HG03066 (cell line): ENCODE measurements around the gene PCBP4.

ENCODE experiments used
- ATAC-seq: cut with Tn5 transposase; IDR thresholded peaks from one replicate; pipeline ENCODE4 v1.9.1; 2021; ENCODE audit warnings: low read depth; ENCODE audit not compliant: unreplicated experiment

The PCBP4 gene

GRCh38 chr3:51974963-51975851 lies 8.0 kb upstream of the PCBP4 start, which contains the start of gene ABHD14A:
ABHD14A (plus strand) TSS chr3:51975064; CDS start chr3:51975136, 72 bp downstream.
- peak; percentile 50 for ATAC-seq

GRCh38 chr3:51974277-51974962 lies 7.2 kb upstream of the PCBP4 start:
- ATAC-seq, result peak; percentile 8

- ATAC-seq, result no peak
Measured at GRCh38 chr3:51971350-51971749, 4.1 kb upstream of the PCBP4 start.

- ATAC-seq, result no peak
Measured at GRCh38 chr3:51970606-51971300, 3.5 kb upstream of the PCBP4 start.

GRCh38 chr3:51969841-51970240 lies 2.6 kb upstream of the PCBP4 start:
- ATAC-seq, result no peak

- ATAC-seq, result no peak
Measured at GRCh38 chr3:51968883-51969678, 1.8 kb upstream of the PCBP4 start.

- ATAC-seq, result no peak
Measured at GRCh38 chr3:51968170-51968775, 1.0 kb upstream of the PCBP4 start.

GRCh38 chr3:51966922-51967383 lies 301 bp downstream of the PCBP4 start:
- peak; percentile 20 for ATAC-seq

- ATAC-seq, result no peak
Measured at GRCh38 chr3:51966486-51966885, 768 bp downstream of the PCBP4 start.

- ATAC-seq, result no peak
Measured at GRCh38 chr3:51966016-51966415, 1.2 kb downstream of the PCBP4 start.

- ATAC-seq, result no peak
Measured at GRCh38 chr3:51964521-51964920, 2.7 kb downstream of the PCBP4 start.

GRCh38 chr3:51963951-51964451 lies 3.3 kb downstream of the PCBP4 start:
- no peak for ATAC-seq

GRCh38 chr3:51962854-51963530 lies 4.3 kb downstream of the PCBP4 start:
- no peak for ATAC-seq

- no peak for ATAC-seq
Measured at GRCh38 chr3:51961602-51962569, 5.4 kb downstream of the PCBP4 start.

- no peak for ATAC-seq
Measured at GRCh38 chr3:51961011-51961410, 6.2 kb downstream of the PCBP4 start.

GRCh38 chr3:51960386-51960785 lies 6.9 kb downstream of the PCBP4 start:
- ATAC-seq, result no peak

GRCh38 chr3:51959651-51960050 lies 7.6 kb downstream of the PCBP4 start:
- ATAC-seq, result no peak
